Measurements from ENCODE around the gene TAF4.

TAF4 gene

DNA sequence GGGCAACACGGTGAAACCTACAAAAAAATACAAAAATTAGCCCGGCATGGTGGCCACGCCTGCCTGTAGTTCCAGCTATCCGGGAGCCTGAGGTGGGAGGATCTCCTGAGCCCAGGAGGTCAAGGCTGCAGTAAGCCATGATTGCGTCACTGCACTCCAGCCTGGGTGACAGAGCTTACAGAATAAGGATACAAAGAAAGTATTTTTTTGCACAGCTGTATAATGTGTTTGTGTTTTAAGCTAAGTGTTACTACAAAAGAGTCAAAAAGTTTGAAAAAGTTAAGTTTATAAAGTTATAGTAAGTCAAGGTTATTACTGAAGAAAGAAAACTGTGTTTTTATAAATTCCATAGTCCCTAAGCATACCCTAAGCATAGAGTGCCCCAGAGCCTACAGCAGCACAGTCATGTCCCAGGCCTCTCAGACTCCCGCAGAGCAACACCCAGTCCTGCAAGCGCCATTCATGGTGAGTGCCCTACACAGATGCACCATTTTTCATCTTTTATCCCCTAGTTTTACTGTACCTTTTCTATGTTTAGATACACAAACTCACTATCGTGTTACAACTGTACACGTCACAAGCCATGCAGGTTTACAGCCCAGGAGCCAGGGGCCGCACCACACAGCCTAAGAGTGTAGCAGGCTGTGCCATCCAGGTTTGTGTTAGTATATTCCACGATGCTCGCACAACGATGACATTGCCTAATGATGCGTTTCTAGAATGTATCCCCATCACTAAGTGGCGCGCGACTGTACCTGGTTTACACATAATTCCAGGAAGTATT lies 22.4 kb downstream of the TAF4 start:
- DNase-seq, result no peak

DNA sequence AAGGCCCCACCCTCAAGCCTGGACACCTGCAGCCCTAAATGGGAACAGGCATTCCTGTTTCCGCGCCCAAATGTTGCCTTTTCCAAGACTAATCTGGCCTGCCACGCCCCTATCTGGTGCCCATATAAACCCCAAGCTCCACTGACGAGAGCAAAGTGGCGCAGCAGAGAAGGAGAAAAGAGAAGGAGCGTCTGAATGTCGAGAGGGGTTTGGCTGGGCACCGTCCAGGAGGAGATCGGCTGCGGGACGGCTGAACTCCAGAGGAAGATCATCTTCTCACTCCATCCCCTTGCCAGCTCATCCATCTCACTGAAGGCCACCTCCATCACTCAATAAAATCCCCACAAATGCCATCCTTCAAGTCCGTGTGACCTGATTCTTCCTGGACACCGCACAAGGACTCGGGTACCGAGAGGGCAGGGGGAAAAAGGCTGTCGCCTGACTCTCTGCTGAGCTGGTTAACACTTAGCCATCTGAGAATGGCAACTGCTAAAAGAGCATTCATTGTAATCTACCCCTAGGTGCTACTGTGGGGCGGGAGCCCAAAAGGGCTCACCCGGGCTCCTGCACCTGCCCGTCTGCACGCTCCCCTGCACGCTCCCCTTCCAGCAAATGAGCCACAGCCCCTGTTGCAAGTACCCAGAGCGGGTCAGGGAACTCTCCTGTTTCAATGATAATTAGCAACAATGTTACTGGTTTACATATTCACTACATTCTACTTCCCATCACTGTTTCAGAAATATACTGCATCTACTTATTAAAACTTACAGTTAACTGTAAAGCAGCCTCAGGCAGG lies 23.5 kb downstream of the TAF4 start:
- DNase-seq, result no peak

DNA sequence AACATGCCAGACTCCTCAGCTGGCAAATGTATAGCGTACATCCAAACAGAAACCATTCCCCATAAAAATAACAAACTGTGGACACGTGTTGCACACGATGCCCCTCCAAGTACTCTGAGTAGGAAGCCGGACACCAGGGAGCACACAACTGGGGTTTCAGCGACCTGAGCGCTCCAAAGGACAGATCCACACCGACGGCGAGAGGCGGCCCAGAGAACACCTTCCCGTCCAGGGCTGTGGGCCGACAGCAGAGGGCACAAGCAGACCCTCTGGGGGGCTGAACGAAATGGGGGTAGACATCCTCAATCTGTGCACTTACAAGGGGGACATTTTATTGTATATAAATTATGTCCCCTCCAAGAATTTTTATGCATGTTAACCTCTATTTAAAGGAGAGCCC lies 24.7 kb downstream of the TAF4 start:
- no peak for DNase-seq

DNA sequence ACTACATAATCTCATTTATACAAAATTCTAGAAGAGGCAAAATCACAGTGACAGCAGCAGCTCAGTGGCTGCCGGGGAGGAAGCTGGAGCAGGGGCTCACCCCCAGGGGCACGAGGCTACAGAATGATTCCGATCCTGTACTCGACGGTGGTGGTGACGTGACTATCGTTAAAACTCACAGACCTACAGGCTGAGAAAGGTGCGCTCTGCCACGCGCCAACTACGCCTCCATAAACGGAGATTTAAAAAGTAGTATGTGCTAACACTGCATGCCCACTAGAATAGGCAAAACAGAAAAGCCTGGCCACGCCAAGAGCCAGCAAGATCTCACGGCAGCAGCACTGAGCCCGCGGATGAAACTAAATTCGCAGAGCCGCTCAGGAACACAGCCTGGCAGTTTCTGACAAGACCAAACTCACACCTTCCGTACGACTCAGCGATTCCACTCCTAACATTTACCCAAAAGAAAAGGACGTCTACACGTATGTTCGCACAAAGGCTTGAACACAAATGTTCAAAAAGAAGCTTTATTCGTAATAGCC lies 25.2 kb downstream of the TAF4 start:
- no peak for DNase-seq

DNA sequence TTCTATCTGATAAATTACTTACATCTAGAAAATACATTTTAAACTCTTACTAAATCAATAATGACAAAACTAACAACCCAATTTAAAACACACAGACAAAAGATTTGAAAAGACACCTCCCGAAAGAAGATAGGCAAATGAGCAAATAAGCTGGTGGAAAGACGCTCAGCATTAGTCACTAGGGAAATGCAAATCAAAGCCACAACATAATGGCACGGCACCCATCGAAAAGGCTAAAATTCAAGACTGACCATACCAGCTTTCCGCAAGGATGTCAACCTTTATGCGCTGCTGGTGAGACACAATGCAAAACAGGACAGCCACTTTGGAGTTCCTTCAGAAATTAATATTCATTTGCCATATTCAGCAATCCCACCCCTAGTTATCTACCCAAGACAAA lies 25.9 kb downstream of the TAF4 start:
- no peak for DNase-seq

DNA sequence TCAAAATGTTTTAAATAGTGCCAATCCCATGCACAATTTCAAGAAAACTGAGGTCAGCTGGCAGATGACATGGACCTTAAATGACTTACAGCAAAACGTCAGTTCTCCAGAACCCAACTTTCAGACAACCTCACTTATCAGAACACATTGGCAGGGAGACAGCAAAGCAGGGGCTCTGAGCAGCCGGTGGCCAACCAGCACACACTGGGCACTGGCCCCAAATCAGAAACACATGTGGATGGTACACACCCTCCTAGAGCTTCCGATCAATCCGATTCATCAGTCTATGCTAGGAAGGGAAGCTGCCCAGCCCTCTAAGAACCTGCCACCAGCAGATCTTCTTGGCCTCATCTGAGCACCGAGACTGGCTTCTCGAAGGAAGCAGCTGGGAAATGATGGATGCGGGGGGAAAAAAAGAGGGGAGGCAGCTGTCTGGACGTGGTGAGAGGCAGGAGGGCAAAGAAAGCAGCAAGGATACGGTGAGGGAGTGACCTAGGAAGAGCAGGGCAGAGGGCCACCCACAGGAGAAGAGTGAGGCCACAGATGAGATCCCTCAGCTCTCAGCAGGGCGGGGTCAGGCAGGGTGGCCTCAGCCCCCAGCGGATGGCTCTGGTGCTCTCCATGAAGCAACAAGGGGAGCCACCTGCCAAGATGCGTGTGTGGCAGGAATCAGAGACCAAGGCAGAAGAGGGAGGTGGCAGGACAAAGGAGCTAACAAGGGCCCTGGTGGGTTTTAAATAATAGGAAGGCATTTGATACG lies 32.9 kb downstream of the TAF4 start:
- DNase-seq, result no peak

DNA sequence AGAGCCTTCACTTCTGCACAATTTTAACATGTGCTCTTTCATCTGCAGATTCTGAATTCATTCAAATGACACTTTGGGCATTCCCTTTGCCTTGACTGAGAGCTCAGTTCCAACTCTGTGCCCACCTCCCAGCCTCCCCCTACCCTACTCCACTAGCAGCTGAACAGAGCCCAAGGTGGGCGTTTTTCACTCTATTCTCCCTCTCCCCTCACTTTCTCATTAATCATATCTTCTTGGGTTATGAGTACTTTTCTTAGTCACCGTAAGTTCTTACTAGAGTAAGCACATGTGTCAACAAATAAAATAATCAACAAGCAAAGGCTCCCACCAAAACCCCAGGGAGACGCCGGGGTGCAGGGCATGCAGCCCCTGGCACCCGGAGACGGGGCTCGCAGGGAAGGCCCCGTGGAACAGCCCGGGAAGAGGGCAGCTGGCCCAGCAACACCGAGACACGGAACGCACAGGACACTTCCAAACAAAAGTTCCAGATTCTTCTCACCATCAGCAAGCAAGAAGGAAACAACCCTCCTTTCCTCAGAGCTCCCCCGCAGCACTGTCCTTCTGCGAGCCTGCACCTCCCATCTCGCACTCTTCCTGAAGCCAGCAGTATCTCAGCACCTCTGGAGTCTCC lies 34.1 kb downstream of the TAF4 start:
- no peak for DNase-seq

DNA sequence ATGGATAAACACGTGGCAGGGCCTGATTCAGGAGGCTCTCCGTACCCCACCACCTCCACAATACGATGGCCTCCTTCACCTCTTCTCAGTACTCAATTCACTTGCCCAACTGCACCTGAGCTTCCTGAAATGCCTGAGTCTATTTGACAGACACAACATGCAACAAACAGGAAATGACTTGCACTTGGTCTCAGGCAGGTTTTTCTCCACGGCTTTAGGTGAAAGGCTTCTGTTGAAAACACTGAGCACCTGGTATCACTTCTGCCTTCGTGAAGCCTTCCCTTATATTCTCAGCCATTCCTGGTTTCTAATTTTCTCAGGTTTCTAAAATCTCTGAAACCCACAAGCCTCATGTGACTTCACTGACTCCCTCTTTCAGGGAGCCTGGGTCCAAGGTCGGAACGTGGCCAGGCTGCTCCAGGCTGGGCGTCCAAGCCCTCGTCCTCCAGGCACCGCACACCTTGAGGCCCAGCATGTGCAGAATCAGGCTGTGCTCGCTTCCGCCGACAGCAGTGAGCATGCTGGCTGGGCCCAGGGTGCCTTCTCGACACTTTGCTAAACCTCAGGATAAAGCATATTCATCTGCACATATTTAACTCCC lies 34.7 kb downstream of the TAF4 start:
- DNase-seq, result no peak

DNA sequence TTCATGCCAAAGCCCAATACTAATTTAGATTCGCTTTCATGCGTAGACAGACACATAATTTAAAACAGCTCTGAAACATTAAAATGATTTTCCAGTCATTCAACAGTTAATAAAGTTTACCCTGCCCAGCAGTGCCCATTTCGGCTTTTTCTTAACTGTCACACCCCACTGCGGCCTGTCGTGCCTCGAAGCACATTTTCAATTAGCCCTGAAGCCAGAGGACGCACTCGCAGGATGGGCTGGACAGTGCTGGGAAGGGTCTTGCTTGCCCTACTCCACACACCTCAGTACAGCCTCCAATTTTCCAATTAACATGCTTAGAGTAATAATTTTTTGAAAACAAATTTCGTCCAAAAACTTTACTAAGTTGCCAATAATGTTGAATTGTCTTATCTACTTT lies 35.3 kb downstream of the TAF4 start:
- no peak for DNase-seq

DNA sequence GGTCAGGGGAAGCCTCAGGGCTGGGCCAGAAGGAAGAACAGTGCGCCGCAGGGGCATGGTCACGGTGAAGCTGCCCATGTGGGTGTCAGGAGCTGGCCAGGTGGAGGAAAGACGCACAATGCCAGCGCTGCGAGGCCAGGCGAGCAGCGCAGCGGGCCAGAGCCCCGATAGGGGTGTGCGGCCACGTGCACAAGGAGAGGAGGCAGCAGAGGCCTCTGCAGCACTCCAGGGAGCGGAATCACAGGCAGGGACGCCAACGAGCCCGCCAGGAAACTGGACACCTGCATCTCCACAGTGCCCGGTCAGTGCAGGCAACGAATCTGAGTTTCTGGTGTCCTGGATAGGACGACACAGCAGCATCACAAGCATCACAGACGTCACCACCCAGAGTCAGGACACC lies 35.7 kb downstream of the TAF4 start:
- no peak for DNase-seq

DNA sequence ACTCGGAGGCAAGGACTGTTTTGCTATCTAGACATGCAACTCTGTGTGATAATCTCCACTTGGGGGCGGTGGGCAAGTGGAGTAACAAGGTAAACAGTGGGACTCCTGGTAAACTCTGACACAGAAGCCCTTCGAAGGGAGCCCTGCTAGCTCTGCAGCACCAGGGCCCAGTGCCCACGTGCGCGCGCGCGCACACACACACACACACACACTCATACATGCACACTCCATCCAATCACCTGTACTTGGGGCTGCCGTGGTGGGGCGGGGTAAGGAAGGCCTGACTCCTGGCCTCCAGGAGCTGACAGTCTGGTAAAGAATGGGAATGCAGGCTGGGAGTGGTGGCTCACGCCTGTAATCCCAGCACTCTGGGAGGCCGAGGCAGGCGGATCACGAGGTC lies 36.4 kb downstream of the TAF4 start:
- DNase-seq, result no peak

DNA sequence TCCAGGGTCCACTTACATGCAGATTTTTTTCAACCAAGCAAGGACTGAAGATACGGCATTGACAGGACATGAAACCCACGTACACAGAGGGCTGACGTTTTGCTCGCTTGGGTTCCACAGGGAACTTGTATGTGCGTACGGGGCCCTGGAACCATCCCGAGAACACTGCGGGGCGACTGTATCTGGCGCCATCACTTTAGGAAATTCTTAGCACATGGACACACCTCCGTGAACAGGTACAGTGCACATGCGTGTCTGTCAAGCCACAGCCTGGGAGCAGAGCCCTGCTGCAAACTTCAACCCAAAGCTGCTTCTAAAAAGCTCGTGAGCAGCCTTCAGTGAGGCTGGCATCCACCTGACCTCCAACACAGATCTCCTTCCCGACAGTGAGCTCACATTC lies 37.3 kb downstream of the TAF4 start:
- no peak for DNase-seq

DNA sequence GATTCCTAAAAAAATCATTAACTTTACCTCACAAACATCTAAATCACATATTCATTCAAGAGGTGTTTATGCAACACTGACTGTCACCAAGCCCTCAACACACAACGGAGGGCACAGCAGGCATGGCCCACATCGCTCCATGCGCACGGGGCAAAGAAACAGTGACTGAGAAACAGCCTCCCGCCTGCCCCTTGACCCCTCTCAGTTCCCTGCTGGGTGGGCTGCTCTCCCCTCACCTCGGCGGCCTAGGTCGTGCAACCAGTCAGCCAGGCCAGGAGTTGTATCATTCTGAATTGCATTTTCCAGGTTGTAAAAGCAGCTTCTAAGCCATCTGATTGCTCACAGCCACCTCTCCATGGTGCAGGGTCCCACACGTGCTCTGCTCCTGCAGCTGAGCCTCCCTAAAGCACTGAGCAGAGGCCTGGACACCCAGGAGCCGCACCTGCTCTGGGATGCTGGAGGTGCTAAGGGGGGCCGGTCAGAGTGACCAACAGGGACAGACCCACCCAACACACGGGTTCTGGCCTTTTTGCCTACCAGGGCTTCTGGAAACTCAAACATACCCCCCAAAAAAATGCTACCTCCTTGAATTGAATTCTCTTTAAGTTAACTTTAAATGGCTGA lies 37.9 kb downstream of the TAF4 start:
- DNase-seq, result no peak

DNA sequence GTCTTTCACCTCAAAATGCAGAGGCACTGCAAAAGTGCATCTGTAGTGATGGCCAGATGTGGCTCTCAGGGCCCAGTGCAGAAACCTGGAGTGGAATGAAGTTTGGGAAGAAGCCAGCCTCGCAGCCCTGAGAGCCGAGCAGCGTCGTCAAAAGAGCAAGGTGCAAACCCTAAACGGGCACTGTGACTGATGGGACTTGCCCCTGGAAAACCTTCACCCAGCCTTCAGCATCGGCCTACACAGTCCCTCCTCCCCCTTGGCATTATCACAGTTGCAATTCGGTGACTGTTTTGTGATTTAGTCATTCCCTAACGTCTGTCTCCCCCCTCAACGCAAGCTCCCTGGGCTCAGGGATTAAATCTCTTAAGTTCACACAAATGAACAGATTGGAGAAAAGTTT lies 38.6 kb downstream of the TAF4 start:
- no peak for DNase-seq

DNA sequence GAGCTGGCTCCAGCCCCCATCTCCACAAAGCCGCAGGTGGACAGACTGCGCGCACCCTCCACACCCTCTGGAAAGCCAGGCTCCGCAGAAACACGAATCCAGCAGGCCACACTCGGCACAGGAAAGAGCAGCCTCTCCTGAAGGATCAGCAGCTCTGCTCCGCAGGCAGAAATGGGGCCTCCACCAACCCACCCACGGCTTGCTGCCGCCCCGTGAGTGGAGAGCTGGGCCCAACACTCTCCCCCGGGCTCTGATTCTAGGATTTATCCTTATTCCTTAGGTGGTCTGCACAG lies 39.2 kb downstream of the TAF4 start:
- DNase-seq, result no peak

DNA sequence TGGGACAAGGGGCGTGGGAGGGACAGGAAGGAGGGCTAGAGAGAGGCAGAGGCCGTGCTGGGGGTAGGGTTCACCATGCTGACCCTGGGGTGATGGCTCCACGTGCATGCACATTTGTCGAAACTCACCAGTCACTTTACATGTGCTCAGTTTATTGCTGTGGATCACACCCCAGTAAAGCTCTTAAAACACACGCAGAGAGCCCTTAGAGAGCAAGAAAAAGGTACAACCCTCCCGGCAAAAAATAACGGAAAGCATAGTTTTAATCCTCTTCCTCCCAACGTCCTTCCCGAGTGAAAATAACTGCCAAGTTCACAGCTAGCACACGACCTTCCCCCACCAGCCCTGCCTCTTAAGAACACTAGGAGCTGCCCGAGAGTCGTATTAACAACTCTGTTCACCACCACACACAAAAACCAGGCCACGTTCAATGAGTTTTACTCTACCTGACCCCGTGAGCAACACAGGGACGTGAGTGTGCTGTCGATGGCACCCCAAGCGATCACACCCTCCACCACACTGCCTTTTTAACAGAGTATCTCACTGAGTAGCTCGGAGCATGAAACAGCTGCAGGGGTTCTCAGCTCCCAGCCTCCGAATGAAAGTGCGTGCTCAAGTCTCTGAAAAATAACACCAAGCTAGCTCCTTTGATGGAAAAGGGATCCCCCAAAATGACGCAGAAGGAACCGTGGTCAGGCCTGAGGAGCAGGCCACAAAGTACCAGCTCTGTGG lies 39.7 kb downstream of the TAF4 start:
- no peak for DNase-seq

DNA sequence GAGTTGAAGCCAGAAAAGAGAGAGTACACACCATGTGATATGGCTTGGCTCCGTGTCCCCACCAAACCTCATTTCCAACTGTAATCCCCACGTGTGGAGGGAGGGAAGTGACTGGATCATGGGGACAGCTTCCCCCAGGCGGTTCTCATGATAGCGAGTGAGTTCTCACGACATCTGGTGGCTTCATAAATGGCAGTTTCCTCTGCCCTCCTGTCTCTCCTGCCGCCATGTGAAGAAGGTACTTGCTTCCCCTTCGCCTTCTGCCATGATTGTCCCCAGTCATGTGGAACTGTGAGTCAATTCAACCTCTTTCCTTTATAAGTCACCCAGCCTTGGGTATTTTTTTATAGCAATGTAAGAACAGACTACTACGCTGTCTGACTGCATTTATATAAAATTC lies 40.3 kb downstream of the TAF4 start:
- no peak for DNase-seq

DNA sequence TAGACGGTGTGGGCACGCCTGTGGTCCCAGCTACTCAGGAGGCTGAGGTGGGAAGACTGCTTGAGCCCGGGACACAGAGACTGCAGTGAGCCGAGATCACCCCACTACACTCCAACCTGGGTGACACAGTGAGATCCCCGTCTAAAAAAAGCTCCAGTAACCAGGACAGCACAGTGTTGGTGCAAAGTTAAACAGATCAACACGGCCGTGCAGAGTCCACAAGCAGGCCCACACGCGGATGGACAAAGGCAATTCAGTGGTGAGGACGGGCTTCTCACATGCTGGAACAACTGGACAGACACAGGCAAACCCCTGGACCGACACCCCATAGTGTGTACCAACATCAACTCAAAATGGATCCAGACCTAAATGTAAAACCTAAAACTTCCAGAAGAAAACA lies 41.7 kb downstream of the TAF4 start:
- DNase-seq, result no peak

DNA sequence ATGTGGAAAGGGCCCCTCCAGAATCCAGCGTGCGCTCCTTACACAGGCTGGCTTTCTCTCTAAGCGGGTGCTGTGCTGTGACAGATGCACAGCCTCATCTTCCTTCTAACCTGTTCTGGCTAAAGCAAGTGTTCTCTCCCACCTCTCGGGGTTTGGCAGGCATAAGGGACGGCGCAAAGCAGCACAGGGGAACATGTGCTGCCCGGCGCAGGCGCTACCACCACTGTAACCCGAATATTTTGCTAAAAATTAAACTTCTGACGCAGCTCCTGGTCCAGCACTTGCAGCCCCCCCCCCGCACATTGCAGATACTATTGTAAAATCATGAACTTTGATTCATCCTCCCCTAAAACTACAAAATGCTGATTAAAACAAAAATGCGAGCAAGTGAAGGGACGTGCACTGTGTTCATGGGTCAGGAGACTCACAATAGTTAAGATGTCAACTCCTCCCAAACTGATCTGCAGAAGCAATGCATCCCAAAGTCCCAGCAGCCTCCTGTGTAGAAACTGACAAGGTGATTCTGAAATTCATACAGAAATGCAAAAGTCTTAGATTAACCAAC lies 43.0 kb downstream of the TAF4 start:
- no peak for DNase-seq

DNA sequence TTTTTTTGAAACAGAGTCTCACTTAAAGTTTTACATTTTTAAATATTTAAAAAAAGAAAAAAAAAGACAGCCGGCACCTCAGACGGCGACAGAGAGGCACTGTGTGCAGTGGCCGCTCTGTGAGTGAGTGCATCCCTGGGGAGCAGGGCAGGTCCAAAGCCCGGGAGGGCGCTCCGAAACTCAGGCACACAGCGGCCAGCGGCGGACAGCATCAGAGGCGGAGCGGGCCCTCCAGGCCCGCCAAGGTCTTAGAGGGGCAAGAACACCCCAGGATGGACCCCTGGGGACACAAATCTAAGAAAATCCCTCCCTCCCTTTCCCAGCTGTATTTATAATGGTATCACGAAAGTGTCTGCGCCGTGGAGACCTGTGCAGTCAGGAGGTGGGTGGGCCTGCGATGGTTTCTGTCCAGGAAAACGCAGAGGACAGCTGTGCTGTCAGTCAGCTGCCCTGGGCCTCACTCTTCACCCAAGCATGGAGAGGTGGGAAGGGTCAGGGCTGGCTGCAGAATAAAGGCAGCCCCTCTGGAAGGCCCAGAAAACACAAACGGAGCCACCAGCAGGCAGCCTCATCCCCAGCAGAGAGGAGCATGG lies 43.8 kb downstream of the TAF4 start:
- no peak for DNase-seq

All from effector CD4-positive, alpha-beta T cell (primary cell).